ENCODE data around the gene SRSF4.
"Not testable (repeated sequence)": the region's sequence is repeated elsewhere in the genome, so short reads cannot be mapped to it uniquely, and the experiment has no call there.

The SRSF4 gene

DNA sequence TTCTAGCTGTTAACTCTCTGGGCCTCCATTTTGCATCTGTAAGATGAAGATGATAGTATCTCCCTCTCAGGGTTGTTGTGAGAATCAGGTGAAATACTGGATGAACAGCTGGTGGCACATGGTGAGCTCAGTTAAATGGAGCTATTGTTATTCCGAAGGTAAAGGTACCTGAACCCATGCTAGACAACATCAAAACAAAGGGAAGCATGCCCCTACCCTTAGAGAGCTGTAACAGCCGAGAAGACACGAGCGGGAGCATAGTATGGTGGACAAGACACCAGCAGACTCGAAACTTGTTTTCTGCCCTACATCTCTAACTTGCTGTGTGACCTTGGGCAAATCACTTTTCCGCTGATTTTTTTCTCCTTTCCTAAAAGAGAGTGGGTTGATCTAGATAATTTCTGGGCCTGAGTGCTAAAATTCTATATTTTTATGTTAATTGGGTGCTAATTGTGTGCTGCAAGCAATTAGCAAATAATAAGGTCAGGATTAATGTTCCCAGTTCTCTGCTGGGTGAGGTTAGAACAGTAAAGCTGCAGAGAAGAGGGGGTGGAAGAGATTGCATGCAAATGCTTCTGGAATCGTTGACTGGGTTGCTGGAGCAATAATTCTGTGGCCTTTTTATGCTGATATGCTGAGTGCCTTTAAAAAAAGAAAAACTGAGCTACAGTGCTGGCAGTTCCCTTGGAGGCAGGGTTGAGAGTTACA, 68.8 kb downstream of the SRSF4 start:
- TF ChIP-seq CTCF (IDR thresholded peaks at IDR 0.05; ENCODE audit: low read depth, low read length): no peak
- no peak for DNase-seq (ENCODE audit: extremely low read depth, low read depth)

DNA sequence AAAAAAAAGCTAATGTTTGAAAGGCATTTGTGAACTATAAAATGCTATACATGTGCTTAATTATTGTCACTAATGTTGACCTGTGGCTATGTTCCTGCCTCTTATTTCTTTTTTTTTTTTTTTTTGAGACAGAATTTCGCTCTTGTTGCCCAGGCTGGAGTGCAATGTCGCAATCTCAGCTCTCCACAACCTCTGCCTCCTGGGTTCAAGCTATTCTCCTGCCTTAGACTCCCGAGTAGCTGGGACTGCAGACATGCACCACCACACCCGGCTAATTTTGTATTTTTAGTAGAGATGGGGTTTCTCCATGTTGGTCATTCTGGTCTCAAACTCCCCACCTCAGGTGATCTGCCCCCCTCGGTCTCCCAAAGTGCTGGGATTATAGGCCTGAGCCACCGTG, 73.7 kb downstream of the SRSF4 start:
- not testable (repeated sequence) for DNase-seq (ENCODE audit: extremely low read depth, low read depth)

- TF ChIP-seq CTCF (IDR thresholded peaks at IDR 0.05; ENCODE audit: low read depth, low read length): no peak
- no peak for DNase-seq (ENCODE audit: extremely low read depth, low read depth)
These were observed 75.9 kb downstream of the SRSF4 start for GRCh38 chr1:29105822-29106221.

GRCh38 chr1:29100487-29100886, 81.2 kb downstream of the SRSF4 start:
- DNase-seq (ENCODE audit: extremely low read depth, low read depth): no peak
- no peak for TF ChIP-seq CTCF (IDR thresholded peaks at IDR 0.05; ENCODE audit: low read depth, low read length)

- TF ChIP-seq CTCF (IDR thresholded peaks at IDR 0.05; ENCODE audit: low read depth, low read length): no peak
- no peak for DNase-seq (ENCODE audit: extremely low read depth, low read depth)
These were observed 82.4 kb downstream of the SRSF4 start for GRCh38 chr1:29099286-29099685.

All from AG09319 (cell line).